K562 (cell line): ENCODE results near the gene SLC11A1. TPM values are rescaled to one million over a fixed set of nuclear protein-coding genes. Genes with fewer than 3 reads are reported as not detected.
A peak's percentile ranks its signal among the peaks of the same experiment; 100 is the strongest.

Source experiments
- BRD9 ChIP-seq: fragments of 450-650 bp; IDR thresholded peaks from 2 replicates; pipeline ENCODE4 v1.6.1; 2018; ENCODE audit warnings: low read depth; ENCODE audit not compliant: partially characterized antibody
- CTCFL ChIP-seq: IDR thresholded peaks from 2 replicates; pipeline ENCODE4 v1.6.1; 2011; ENCODE audit warnings: borderline replicate concordance, low read depth, mild to moderate bottlenecking, moderate library complexity, low read length; ENCODE audit not compliant: insufficient read depth, poor library complexity, severe bottlenecking
- TAF1 ChIP-seq: IDR thresholded peaks from 2 replicates; pipeline ENCODE4 v1.6.1; 2011; ENCODE audit warnings: mild to moderate bottlenecking, low read length, moderate library complexity; ENCODE audit not compliant: insufficient read depth, control insufficient read depth, severe bottlenecking; ENCODE audit errors: extremely low read depth
- ZNF354B ChIP-seq: fragments of 250-450 bp; sonication (Bioruptor Pico); IDR thresholded peaks from 2 replicates; pipeline ENCODE4 v1.4.0; 2020
- ZNF766 ChIP-seq: fragments of 200-800 bp; sonication (Bioruptor generic); conservative IDR thresholded peaks from 2 replicates; pipeline ENCODE4 v1.6.1; 2016; ENCODE audit warnings: missing genetic modification characterization, missing compliant biosample characterization
- ZNF785 ChIP-seq: fragments of 250-450 bp; sonication (Bioruptor Pico); IDR thresholded peaks from 2 replicates; pipeline ENCODE4 v1.4.0; 2020; ENCODE audit warnings: mild to moderate bottlenecking
- polyA plus RNA-seq, 8 experiments: library from polyadenylated mRNA; depleted of rRNA in 4 of 8; stranded (reverse) in 5 of 8; unstranded in 3 of 8; fragments of >200 nt; fragmentation: Nextera tagmentation in 2 of 8; fragmentation: Illumina TruSeq in 1 of 8; extraction: Ambion mirVana in 2 of 8; extraction: Trizol in 1 of 8; gene quantifications; 2 replicates each; pipeline versions ENCODE4 v1.2.1 to v1.2.3, GENCODE V29; 2011 to 2014; ENCODE audit warnings: inconsistent platforms in 1 of 8, missing spikeins in 1 of 8
- total RNA-seq, 7 experiments: library from RNA; depleted of rRNA in 6 of 7; stranded (reverse); fragments of >200 nt in 6 of 7; fragmentation: Illumina TruSeq in 2 of 7; extraction: Trizol in 2 of 7; gene quantifications; 2 replicates each; pipeline versions ENCODE4 v1.2.1 to v1.2.3, GENCODE V29; 2011 to 2021; ENCODE audit warnings: low replicate concordance in 1 of 7
- TF ChIP-seq, protein P1 (sequence below): fragments of 150-350 bp; IDR thresholded peaks from 2 replicates; pipeline ENCODE4 v1.6.1; 2014; ENCODE audit warnings: low read depth, mild to moderate bottlenecking, low read length, borderline replicate concordance
- TF ChIP-seq, protein P2 (sequence below): sonication (generic); formaldehyde crosslinking; IDR thresholded peaks from 2 replicates; pipeline ENCODE4 v1.4.0; 2020; ENCODE audit warnings: mild to moderate bottlenecking, missing genetic modification reagents

Gene SLC11A1
- total and polyA plus RNA-seq, 9 of the 15 experiments (the other 6 are each of a cell fraction or from before 2014, with no cell fraction given): 0.35 to 1.6 (median 0.65) TPM

DNA sequence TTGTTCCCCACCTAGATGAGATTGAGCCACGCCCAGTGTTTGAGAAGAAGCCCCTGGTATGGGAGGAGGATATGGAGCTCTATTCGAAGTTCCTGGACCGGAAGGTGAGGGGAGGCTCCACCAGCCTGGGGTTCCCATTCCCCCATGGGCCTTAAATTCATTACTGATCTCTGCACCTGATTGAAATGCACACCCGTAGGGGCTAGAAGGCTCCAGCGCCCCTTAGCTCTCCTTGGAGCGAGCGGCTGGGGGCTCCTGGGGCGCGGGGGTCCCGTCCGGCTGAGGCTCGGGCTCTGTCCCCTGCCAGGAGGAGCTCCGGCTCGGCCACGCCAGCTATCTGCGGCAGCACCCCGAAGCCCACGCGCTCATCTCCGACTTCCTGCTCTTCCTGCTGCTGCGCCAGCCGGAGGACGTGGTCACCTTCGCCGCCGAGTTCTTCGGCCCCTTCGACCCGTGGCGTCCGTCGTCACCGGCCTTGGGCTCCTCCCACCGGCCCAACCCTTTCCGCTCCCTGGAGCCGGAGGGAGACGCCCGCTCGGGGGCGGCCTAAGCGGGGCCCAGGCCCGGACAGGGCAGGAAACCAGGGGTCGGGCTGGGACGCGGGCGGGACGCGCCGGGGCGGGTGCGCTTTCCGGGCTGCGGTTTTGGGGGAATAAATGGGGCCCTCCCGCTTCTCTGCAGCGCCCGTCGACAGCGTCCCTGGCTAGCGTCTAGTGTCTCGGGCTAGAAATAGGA lies 14.5 kb upstream of the SLC11A1 start (continued):
- no peak for TF ChIP-seq CTCFL
- TF ChIP-seq, protein P1, sequence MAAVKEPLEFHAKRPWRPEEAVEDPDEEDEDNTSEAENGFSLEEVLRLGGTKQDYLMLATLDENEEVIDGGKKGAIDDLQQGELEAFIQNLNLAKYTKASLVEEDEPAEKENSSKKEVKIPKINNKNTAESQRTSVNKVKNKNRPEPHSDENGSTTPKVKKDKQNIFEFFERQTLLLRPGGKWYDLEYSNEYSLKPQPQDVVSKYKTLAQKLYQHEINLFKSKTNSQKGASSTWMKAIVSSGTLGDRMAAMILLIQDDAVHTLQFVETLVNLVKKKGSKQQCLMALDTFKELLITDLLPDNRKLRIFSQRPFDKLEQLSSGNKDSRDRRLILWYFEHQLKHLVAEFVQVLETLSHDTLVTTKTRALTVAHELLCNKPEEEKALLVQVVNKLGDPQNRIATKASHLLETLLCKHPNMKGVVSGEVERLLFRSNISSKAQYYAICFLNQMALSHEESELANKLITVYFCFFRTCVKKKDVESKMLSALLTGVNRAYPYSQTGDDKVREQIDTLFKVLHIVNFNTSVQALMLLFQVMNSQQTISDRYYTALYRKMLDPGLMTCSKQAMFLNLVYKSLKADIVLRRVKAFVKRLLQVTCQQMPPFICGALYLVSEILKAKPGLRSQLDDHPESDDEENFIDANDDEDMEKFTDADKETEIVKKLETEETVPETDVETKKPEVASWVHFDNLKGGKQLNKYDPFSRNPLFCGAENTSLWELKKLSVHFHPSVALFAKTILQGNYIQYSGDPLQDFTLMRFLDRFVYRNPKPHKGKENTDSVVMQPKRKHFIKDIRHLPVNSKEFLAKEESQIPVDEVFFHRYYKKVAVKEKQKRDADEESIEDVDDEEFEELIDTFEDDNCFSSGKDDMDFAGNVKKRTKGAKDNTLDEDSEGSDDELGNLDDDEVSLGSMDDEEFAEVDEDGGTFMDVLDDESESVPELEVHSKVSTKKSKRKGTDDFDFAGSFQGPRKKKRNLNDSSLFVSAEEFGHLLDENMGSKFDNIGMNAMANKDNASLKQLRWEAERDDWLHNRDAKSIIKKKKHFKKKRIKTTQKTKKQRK: no peak
- no peak for TF ChIP-seq ZNF766 (CRISPR knock-in tag)
- no peak for TF ChIP-seq ZNF785
- peak; percentile 82 for TF ChIP-seq TAF1
- TF ChIP-seq BRD9: no peak
- TF ChIP-seq, protein P2, sequence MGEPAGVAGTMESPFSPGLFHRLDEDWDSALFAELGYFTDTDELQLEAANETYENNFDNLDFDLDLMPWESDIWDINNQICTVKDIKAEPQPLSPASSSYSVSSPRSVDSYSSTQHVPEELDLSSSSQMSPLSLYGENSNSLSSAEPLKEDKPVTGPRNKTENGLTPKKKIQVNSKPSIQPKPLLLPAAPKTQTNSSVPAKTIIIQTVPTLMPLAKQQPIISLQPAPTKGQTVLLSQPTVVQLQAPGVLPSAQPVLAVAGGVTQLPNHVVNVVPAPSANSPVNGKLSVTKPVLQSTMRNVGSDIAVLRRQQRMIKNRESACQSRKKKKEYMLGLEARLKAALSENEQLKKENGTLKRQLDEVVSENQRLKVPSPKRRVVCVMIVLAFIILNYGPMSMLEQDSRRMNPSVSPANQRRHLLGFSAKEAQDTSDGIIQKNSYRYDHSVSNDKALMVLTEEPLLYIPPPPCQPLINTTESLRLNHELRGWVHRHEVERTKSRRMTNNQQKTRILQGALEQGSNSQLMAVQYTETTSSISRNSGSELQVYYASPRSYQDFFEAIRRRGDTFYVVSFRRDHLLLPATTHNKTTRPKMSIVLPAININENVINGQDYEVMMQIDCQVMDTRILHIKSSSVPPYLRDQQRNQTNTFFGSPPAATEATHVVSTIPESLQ (CRISPR knock-in tag): peak; percentile 35; the same call in 1 of the 2 replicates
- no peak for TF ChIP-seq ZNF354B
